IPS DF 4.7 (cell line): ENCODE measurements around the gene IFI27.

Experiments used
- DNase-seq: peaks from one replicate; pipeline ENCODE4 v3.0.0-alpha.2; 2013; ENCODE audit warnings: low spot score; ENCODE audit errors: extremely low read depth

IFI27 gene

DNA sequence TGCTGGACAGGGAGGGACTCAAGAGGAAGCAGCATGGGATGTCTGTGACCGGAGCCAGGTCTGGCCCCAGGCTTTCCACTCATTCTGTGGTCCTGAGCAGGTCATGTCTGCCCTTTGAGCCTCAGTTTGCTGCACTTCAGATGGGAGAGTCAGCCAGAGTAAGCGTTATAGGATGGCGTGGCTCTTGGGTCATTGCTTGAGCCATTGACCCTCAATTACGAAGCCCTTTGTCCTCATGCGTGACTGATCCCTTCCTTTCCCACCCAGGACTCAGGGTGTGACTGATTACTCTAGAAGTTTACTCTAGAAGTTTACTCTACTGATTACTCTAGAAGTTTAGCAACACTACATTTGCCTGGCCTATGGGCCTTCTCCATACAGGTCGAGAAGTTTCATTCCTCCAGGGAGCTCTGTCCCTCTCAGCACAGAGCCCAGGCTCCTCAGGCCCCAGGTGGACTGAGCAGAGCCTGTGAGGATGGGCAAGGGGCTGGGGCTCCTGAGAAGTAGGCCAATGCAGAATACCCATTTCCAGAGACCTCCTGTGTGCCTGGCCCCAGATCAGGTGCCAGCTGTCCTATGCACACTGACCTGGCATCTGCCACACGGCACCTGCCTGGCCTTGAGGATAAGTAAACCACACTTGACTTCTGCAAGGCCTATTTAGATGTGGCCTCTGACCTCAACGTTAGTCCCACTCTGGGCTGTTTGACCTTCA lies 7.6 kb upstream of the IFI27 start:
- no peak for DNase-seq

DNA sequence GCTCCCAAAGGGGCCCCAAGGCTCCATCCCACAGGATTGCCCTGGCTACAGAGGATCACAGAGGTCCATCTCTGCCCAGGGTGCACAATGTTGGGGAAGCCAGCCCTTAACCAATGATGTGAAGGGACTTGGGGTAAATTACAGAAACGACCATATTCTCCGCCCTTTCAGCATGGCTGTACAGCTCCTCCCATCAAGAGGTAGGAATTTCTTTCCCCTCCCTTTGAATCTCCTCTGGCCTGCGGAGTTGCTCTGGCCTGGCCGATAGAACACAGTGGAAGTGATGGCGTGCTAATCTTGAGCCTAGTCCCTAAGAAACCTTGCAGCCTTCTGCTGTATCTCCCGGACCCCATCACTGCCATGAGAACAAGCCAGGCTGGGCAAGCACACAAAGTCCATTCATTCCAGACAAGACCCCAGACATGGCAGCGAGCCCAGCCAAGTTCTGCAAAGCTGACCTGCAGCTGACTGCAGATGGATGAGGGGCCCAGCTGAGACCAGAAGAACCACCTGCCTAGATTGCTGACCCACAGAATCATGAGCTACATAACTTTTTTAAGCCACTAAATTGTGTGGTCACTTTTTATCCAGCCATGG lies 6.9 kb upstream of the IFI27 start:
- no peak for DNase-seq

DNA sequence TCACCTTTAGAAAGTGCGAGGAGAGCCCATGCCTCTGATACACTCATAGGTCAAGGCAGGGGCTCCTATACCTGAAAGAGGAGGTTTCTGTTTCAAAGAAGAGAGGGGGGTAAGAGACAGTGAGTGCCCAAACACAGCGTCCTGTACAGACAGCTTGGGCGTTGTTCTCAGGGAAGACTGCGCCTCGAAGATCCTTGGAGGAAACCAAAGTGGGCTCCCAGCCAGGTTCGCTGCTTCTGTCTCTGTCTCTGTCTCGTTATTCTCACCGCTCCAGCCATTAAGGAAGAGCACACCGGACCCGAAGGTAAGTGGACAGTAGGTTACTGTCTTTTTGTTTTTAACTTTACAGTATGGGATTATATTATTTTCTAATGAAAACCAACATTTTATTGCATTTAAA lies 5.8 kb upstream of the IFI27 start:
- no peak for DNase-seq

DNA sequence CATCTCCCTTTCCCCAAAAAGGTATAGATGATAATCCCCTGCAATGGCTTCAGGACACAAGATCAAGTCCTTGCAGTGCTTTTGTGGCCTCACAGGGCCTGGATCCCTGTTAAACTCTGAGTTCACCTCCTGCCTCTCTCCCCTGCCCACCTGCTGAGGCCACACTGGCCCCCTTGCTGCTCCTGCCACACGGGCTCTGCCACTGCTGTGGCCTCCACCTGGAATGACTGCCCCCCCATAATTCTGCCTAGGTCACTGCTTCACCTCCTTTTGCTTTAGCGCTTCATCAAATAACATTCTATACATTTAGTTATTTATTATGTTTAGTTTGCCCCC lies 653 bp upstream of the IFI27 start:
- no peak for DNase-seq

DNA sequence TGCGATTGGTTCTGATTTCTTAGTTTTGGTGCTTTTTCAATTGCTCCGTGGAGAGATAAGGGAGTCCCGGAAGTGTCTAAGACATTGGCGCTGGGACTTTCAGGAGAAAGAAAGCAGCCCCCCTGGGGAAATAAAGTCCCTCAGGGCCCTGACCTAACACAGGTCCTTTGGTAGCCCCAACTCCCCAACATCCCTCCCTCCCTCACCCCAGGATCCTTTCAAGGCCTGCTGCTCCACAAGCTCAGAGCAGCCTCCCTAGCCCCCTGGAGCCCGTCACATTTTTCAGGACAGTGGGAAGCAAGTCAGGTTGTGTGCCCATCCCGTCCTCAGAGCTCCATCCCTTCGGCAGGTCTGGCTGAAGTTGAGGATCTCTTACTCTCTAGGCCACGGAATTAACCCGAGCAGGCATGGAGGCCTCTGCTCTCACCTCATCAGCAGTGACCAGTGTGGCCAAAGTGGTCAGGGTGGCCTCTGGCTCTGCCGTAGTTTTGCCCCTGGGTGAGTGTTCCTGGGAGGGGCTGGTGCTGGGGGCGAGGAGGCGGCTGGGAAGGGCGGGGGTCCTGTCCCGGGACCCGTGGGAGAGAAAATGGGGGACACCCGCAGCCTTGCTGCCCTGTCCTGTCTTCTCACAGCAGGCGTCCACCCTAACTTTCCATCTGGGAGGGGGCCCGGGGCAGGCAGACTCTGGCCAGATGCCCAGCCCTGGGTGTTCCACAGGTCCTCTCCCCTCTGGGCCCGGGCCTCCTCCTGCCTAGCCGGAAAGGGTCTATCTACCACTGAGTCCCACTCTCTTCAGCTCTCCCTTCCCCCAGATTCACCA lies 950 bp downstream of the IFI27 start:
- no peak for DNase-seq

DNA sequence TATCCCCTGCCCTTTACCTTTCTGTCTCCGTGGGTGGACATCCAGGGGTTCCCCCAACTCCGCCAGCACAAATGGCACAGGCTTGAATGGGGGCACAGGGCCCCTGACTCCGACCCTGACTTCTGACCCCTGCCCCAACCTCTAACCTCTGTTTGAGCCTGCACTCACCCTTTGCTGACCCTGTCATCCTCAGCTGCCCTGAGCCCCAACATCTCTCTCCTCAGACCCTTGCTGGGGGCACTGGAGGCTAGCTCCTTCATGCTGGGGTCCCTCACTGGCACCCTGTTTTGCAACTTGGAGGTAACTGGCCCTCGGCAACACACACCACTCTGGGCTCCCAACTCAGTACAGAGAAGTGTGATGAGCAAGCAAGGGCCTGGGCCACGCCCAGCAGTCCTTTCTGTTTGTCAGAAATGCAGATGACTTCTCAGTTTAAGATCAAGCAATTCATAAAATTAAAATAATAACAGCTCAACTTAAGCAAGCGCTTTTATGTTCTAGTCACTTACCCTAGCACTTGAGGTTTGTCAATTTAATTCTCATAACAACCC lies 2.1 kb downstream of the IFI27 start:
- DNase-seq, result no peak

DNA sequence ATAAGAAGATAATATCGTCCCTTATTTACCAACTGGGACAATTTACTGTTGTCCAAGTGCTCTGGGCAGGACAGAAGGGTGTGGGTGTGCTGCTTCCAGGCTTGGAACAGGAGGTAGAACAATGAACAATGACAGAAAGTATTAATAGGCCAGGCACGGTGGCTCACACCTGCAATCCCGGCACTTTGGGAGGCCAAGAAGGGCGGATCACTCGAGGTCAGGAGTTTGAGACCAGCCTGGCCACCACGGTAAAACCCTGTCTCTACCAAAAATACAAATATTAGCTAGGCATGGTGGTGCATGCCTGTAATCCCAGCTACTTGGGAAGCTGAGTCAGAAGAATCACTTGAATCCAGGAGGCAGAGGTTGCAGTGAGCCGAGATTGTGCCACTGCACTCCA lies 2.5 kb downstream of the IFI27 start:
- no peak for DNase-seq

DNA sequence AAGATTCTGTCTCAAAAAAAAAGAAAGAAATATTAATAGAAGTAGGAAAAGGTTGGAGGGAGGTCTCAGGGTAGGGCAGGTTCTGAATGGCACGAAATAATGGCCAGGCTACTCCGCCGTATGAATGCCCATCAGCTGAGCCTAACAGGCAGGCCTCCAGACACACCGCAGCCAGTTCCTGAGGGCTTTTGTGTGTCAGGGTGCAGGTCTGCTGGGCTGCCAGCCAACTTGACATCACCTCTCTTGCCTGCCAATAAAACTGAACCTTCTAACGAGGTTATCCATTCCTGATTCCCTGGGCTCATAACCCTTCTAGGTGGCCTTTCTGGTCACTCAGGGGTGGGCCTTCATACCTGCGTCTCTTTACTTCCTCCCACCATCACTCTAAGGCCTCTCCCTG lies 3.0 kb downstream of the IFI27 start:
- no peak for DNase-seq

DNA sequence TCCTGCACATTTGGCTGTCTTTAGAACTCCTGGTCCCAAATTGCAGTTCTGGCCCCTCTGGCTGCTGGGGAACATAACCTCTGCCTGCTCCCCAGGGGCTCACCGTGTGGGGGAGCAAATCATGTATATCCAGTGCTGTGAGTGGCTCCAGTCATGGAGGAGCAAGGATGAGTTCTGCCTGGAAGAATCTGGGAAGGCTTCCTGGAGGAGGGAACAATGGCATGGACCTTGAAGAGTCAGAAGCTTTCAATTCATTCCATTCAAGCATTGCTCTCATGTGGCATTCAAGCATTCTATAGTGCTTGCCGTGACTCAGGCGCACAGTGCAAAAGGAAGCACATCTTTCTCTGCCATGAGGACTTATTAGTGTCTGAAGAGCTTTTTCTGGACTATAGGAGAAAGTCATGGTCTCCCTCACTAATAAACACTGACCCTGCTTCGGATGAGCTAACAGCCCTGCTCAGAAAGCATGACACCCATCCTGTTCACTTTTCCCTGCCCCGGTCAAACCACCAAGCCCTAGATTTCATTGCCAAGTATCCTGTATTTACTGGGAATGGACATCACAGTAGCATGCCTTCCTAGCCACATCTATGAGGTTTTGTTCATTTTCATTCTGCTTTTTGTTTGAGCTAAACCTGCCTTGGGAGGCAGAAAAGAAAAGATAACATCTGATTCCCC lies 3.5 kb downstream of the IFI27 start:
- no peak for DNase-seq

DNA sequence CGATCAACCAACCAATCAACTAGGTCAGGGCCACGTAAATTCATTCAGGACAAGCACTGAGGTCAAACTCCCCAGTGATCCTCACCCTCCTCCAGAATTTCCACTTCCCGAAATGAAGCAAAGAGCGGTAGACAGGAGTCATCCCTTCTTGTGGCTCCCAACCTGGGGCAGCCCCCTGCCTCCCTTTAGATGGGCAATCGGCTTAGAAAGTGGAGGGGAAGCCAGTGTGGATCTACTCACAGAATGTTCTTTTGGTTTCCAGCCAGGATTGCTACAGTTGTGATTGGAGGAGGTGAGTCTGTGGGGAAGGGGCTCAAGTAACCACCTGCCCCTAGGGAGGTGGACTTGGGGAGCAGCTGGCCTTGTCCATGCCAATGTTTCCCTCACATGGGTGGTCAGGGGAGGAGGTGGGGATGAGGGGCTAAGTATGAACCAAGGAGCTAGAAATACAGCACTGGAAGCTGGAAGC lies 4.1 kb downstream of the IFI27 start:
- DNase-seq, result no peak

DNA sequence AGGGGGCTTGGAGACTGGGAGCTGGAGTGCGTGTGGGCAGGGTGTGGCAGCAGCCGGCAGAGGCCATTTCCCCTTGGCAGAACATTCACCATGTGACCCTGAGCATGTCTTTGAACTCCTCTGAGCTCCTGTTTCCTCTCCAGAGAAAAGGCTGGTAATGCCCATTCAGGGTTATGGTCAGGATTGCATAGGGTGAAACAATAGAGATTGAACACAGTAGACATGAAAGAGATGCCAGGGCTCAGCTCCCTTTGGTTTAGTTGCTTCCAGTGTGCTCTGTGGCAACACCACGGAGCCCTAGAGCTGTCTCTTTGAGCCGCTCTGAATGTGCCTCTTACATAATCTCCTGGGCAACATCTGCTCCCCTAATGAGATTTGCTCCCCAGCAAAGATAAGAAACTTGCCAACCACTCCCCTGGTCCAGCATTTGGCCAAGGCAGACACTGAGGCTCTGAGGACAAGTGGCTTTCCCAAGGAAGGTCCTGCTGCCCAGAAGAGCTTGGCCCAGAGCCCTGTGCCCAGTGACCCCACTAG lies 4.6 kb downstream of the IFI27 start:
- no peak for DNase-seq

DNA sequence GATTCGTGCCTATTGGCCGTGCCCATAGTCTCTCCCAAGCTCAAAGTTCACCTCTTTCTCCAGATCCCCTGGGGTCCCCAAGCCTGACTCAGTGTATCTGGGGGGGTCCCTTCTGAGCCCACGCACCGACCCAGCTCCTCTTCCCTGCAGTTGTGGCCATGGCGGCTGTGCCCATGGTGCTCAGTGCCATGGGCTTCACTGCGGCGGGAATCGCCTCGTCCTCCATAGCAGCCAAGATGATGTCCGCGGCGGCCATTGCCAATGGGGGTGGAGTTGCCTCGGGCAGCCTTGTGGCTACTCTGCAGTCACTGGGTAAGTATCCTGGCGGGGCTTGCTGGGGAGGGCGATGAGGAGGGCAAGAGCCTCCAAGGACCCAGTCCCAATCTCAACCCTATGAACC lies 5.1 kb downstream of the IFI27 start:
- DNase-seq, result no peak

DNA sequence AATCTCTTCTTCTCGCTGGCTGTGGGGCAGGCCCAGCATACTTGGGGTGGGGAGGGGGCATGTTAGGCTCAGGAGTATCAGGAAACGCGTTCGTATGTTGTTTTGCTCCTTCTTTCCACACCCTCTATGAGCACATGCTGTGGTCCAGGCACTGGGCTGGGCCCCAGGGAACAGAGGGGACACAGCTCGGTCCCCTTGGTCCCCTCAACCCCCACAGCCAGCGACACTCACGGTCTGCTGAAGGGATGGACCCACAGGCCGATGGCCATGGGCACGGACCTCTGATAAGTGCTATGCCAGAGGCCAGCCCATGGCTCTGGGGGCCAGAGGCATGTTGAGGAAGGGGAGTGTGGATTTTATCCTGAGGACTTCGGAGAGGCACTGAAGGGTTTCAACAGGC lies 6.2 kb downstream of the IFI27 start:
- no peak for DNase-seq

DNA sequence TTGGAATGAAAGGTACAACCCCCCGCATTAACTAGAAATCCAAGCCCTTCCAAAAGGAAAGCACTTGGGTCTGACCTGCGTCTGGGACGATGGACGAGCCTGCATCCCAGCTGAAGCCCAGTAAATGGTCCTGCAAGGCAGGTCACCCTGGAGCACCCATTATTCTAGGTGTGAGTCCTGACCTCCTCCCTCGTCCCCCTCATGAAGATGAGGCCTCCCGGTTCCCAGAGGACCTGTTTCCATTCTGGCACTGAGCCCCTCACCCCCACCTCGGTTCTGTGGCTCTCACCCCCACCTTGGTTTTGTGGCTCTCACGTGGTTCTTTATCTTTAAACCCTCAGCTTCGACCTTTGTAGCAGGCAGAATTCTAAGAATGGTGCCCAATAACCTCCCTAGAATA lies 7.3 kb downstream of the IFI27 start:
- DNase-seq, result no peak

DNA sequence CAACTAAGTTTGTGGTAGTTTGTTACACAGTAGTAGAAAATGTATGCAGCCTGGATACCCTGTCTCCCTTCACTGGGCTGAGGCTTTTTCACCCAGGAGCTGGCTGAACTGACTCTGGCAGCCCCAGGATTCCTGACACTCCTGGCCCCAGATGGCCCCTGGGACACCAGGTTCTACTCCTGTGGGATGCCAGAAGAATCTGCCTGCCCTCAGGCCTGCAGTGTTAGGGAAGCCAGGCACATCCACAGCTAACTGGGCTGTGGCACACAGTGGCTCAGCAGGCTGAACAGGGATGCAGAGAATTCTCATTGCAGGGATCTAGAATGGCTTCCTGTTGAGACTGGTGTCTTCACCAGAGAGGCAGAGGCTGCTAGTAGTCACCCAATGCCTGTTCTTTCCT lies 8.5 kb downstream of the IFI27 start:
- DNase-seq, result no peak

DNA sequence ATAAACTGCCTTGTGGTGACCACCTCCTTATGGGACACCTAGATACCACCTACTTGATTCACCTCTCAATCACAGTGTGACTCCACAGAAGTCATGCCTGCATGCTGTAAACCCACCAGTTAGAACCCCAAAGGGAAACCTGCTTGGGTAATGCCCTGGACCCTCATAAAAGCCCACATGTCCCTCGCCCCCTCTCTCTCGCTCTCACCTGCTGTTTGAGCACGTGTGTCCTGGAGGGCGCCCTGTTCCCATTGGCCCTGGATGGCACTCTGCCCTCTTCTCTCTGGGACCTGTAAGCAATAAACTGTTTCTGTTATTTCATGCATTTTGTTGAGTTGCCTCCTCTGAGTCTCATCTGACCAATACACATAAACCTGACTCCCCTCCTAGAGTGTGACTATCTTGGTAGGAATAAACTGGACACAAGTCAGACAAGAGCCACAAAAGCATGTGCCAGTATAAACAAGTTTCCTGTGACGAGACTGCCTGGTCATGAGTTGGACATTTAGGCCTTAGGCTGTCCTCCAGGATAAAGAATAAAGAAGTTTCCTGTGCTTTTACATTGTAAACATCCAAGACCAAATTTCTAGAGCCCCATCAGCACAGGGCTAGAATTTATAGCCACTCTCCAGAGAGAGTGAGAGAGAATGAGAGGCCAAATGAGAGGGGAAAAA lies 10.3 kb downstream of the IFI27 start:
- DNase-seq, result no peak

DNA sequence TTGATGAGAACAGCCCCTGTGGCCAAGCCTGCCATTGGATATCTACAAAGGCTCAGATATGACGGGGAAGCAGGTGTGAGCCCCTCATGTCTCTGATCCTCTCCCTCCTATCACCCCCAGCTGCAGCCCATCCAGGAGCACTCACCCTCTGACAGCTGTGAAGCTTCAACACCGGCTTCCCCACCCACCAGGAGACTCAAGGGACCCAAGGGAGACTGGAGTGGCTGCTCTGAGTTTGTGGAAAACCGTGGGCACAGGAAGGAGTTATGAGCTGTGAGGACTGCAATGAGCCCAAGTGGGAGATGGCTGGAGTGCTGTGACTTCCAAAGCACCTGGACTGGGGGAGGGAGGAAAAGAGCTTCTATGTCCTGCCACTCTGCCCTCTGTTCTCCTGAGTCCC lies 10.9 kb downstream of the IFI27 start:
- no peak for DNase-seq

DNA sequence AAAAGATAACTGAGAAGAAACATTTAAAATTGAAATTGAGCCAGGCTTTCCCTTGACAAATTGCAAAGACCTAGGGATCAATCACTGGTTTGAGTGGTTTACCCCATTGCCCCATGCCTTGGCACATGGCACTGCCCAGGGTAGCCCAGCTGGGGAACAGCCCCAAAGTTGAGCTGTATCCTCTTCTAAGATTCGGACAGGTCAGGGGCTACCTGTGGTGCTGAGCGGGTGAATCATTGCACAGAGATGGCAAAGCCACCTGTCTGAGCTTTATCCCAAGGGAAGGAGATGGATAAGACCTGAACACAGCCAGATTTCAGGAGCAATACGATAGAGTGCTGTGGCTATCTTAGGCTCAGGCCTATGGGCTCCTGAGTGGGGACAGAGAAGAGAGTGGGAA lies 11.9 kb downstream of the IFI27 start:
- no peak for DNase-seq

DNA sequence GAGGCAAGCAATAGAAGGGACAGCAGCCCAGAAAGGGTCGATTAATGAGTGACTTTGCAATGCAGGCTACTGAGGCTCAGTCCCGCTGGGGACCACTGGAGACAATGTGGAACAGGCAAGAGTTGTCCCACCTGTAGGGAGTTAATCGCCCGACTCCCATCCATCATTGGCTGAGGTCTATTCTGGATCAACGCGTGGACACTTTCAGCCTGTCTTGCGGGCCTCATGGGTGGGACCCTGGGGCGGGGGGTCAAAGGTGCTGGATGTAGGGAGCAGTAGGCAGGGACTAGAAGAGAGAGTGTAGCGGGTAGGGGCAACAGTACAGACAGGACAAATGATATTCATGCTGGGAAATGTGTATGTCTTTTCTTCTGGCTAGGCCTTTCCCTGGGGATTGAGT lies 12.8 kb downstream of the IFI27 start:
- no peak for DNase-seq

DNA sequence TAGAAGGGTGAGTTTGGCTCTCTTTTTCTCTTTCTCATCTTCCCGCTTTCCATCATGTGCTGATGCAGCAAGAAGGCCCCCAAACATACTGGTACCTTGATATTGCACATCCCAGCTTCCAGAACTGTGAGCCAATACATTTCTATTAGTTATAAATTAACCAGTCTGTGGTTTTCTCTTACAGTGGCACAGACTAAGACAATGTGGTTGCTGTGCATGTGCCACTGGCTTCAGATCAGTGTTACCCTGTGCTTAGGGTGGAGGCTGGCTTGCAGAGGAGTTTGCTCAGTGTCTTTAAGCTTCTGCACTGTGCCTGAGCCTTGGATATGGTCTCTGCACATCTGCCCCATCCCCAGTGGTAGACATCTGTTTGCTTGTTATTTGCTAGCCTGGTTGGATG lies 13.3 kb downstream of the IFI27 start:
- no peak for DNase-seq
